Suprapubic skin (tissue), 4 donors: ENCODE data around the gene ITPKB. TPM values are rescaled to one million over a fixed set of nuclear protein-coding genes. Genes with fewer than 3 reads are reported as not detected.
A peak's percentile ranks its signal among the peaks of the same experiment; 100 is the strongest.
"Not testable (repeated sequence)": the region's sequence is repeated elsewhere in the genome, so short reads cannot be mapped to it uniquely, and the experiment has no call there.

Experiments
- DNase-seq, 2 donors: peaks; one replicate each; pipeline ENCODE4 v3.0.0-alpha.2; 2019; ENCODE audit warnings: low spot score in 2 of 2
- H3K27ac ChIP-seq: fragments of 200-600 bp; sonication (generic); one replicate; pipeline ENCODE4 v1.5.1; 2019
- H3K27me3 ChIP-seq: fragments of 200-600 bp; sonication (generic); one replicate; pipeline ENCODE4 v1.5.1; 2019
- H3K36me3 ChIP-seq: fragments of 200-600 bp; sonication (generic); one replicate; pipeline ENCODE4 v1.5.1; 2019
- H3K4me1 ChIP-seq: fragments of 200-600 bp; sonication (generic); one replicate; pipeline ENCODE4 v1.5.1; 2019
- H3K4me3 ChIP-seq: fragments of 200-600 bp; sonication (generic); one replicate; pipeline ENCODE4 v1.5.1; 2019; ENCODE audit warnings: mild to moderate bottlenecking
- H3K9me3 ChIP-seq: fragments of 200-600 bp; sonication (generic); one replicate; pipeline ENCODE4 v1.5.1; 2019
- EP300 ChIP-seq: sonication (generic); formaldehyde crosslinking; IDR thresholded peaks from one replicate; pipeline ENCODE4 v1.6.1; 2017; ENCODE audit warnings: antibody characterized with exemption
- POLR2A ChIP-seq, 2 donors: fragments of 450-650 bp; IDR thresholded peaks; one replicate each; pipeline ENCODE4 v1.6.1; 2017; ENCODE audit warnings: antibody characterized with exemption in 2 of 2, mild to moderate bottlenecking in 2 of 2, moderate library complexity in 2 of 2
- POLR2AphosphoS5 ChIP-seq, 3 donors: sonication (generic); formaldehyde crosslinking; IDR thresholded peaks; one replicate each; pipeline ENCODE4 v1.6.1; 2017; ENCODE audit warnings: antibody characterized with exemption in 3 of 3
- WGBS: methylation state at CpG from one replicate; pipeline ENCODE4 v1.1.5; 2018; 5-methylcytosine and 5-hydroxymethylcytosine counted together
- total RNA-seq, 4 donors: library from RNA; depleted of rRNA; stranded (reverse); fragments of >200 nt; gene quantifications; one replicate each; pipeline ENCODE4 v1.1.0, GENCODE V29; 2016
- TF ChIP-seq, protein P1 (sequence below), 2 donors: fragments of 200-600 bp in 1 of 2; fragments of 450-650 bp in 1 of 2; sonication (generic) in 1 of 2; IDR thresholded peaks; one replicate each; pipeline ENCODE4 v1.5.1; 2016 to 2019; ENCODE audit warnings: antibody characterized with exemption in 2 of 2, mild to moderate bottlenecking in 1 of 2, moderate library complexity in 1 of 2

Gene ITPKB
- total RNA-seq, 4 donors from 2014 or later, result 31.0 to 39.0 (median 35.3) TPM

DNA sequence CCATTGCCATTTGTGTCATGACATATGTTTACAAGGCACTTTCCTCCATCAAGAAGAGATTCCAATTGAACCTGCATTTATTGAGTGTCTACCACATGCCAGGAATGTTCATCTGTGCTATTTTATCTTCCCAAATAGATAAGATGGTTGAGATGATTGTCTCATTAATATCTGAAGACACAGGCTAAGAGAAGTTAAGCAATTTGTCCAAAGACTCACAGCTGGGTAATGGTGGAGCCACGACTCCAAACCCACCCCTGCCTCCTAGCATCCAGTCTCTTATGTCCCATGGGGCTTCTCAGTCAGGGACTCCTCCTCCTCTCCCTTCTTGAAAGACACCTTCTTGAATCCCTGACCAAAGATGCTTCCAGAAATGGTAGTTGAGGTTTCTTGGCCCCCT, 122.4 kb downstream of the ITPKB start:
- no peak for TF ChIP-seq POLR2AphosphoS5 (IDR thresholded peaks at IDR 0.05)
- TF ChIP-seq EP300, result no peak
- TF ChIP-seq, protein P1, sequence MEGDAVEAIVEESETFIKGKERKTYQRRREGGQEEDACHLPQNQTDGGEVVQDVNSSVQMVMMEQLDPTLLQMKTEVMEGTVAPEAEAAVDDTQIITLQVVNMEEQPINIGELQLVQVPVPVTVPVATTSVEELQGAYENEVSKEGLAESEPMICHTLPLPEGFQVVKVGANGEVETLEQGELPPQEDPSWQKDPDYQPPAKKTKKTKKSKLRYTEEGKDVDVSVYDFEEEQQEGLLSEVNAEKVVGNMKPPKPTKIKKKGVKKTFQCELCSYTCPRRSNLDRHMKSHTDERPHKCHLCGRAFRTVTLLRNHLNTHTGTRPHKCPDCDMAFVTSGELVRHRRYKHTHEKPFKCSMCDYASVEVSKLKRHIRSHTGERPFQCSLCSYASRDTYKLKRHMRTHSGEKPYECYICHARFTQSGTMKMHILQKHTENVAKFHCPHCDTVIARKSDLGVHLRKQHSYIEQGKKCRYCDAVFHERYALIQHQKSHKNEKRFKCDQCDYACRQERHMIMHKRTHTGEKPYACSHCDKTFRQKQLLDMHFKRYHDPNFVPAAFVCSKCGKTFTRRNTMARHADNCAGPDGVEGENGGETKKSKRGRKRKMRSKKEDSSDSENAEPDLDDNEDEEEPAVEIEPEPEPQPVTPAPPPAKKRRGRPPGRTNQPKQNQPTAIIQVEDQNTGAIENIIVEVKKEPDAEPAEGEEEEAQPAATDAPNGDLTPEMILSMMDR (IDR thresholded peaks at IDR 0.05), result no peak
- TF ChIP-seq POLR2A (IDR thresholded peaks at IDR 0.05), result no peak
- no peaks in the 10 kb centered on the region for H3K4me1 ChIP-seq
- H3K27ac ChIP-seq, result no peak overlapping the region
- 75% methylated on average over 1 of the region's 1 CpG for WGBS
- no peaks in the 10 kb centered on the region for H3K27me3 ChIP-seq
- DNase-seq, result peak in 1 of 2 donors; percentile 18
- H3K4me3 ChIP-seq, result no peak overlapping the region
- no peaks in the 10 kb centered on the region for H3K36me3 ChIP-seq
- H3K9me3 ChIP-seq, result no peaks in the 10 kb centered on the region

DNA sequence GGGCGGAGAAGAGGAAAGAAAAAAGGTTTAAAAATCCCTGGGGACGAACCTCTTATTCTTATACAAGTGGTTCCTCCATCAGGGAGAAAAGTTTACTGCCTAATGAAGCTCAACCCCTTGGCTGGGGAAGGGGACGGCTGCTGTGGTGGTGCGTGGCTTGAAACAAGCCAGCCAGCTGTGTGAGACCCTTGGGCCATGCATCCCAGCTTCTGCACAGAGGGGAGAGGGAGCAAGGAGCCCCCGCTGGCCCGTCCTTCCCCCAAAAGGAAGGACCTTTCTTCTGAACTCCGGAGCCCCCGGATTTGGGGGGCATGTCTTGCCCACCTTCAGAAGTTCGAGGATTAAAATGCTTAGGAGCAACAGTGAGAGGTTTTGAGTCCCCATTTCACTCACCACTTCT, 123.2 kb downstream of the ITPKB start:
- WGBS, result 85% methylated on average over 9 of the region's 9 CpGs
- TF ChIP-seq POLR2AphosphoS5 (IDR thresholded peaks at IDR 0.05) (no peak), EP300 (no peak), POLR2A (IDR thresholded peaks at IDR 0.05) (no peak)
- TF ChIP-seq, protein P1 (IDR thresholded peaks at IDR 0.05), result no peak
- Histone ChIP-seq H3K36me3 (no peaks in the 10 kb centered on the region), H3K4me1 (no peaks in the 10 kb centered on the region), H3K4me3 (no peak overlapping the region), H3K27me3 (no peaks in the 10 kb centered on the region), H3K27ac (no peak overlapping the region), H3K9me3 (no peaks in the 10 kb centered on the region)
- peak; percentile 26 to 45 for DNase-seq

DNA sequence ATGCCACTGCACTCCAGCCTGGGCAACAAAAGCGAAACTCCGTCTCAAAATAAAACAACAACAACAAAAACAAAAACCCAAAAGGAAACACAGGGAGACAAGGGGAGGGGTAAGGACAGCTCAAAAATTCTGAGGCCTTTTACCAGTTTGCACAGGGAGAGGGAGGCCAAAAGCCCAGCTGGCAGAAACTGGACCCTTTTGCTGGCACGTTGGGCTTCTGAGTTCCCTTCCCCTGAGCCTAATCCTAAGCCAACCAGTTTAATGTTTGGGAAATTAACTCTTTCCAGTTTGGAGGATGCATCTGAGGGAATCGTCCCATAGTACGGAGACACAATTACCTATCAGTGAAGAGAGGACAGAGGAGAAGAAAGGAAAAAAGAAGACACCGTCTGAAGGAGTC, 127.1 kb downstream of the ITPKB start:
- not testable (repeated sequence) for H3K27ac ChIP-seq, H3K4me3 ChIP-seq, H3K27me3 ChIP-seq, H3K9me3 ChIP-seq, DNase-seq, H3K4me1 ChIP-seq, H3K36me3 ChIP-seq
- 82% methylated on average over 6 of the region's 6 CpGs for WGBS

DNA sequence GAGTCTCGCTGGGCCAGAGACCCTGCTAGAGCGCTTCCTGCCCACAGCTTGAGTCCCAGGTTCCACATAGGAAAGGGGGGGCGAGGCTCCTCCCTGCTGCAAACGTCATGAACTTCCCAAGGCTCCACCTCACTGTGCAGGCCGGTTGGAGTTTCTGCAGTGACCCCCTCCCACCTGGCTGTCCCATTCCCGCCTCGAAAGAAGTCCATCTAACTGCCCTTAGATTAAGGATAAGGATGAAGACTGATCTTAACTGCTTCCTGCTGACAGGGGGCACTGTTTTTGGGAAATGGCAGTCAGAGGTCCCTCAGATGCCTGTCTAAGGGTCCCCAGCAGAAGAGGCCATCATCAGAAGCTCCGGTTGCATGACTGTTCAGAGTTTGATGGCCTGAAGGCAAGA, 127.8 kb downstream of the ITPKB start:
- 67% methylated on average over 8 of the region's 8 CpGs for WGBS
- Histone ChIP-seq H3K9me3 (no peaks in the 10 kb centered on the region), H3K36me3 (no peaks in the 10 kb centered on the region), H3K27ac (no peak overlapping the region), H3K27me3 (no peaks in the 10 kb centered on the region), H3K4me3 (no peak overlapping the region), H3K4me1 (peaks cover 11% of the 10 kb centered on the region)
- TF ChIP-seq EP300, result no peak
- no peak for TF ChIP-seq POLR2AphosphoS5 (IDR thresholded peaks at IDR 0.05)
- no peak for TF ChIP-seq POLR2A (IDR thresholded peaks at IDR 0.05)
- TF ChIP-seq, protein P1 (IDR thresholded peaks at IDR 0.05), result no peak
- DNase-seq, result no peak

DNA sequence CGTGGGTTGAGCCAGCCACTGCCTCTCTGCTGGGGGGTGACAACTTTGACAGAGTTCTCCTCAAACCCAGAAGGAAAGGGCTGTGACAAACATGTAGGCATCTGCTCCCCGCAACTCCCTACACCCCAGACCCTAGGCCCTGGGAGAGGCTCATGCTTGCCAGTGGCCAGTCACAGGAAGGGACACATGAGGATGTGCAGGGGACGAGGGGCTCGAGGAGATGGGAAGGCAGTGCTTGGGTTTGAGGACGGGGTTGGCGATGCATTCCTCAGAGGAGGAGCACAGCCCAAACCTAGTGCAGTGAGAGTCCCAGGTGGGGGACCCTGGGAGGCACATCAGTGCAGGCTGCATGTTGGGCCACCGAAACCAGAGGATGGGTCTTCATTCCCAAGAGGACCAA, 128.4 kb downstream of the ITPKB start:
- 89% methylated on average over 7 of the region's 7 CpGs for WGBS
- H3K27me3 ChIP-seq, result no peaks in the 10 kb centered on the region
- no peak overlapping the region for H3K4me3 ChIP-seq
- no peak for DNase-seq
- TF ChIP-seq POLR2A (IDR thresholded peaks at IDR 0.05) (no peak), EP300 (no peak), POLR2AphosphoS5 (IDR thresholded peaks at IDR 0.05) (no peak)
- TF ChIP-seq, protein P1 (IDR thresholded peaks at IDR 0.05), result no peak
- no peak overlapping the region for H3K27ac ChIP-seq
- H3K9me3 ChIP-seq, result no peaks in the 10 kb centered on the region
- H3K36me3 ChIP-seq, result no peaks in the 10 kb centered on the region
- H3K4me1 ChIP-seq, result peaks cover 11% of the 10 kb centered on the region

- Histone ChIP-seq H3K27me3 (no peaks in the 10 kb centered on the region), H3K9me3 (no peaks in the 10 kb centered on the region), H3K4me1 (peaks cover 19% of the 10 kb centered on the region), H3K27ac (no peak overlapping the region), H3K36me3 (no peaks in the 10 kb centered on the region), H3K4me3 (no peak overlapping the region)
- TF ChIP-seq, protein P1 (IDR thresholded peaks at IDR 0.05), result no peak
- no peak for TF ChIP-seq POLR2AphosphoS5 (IDR thresholded peaks at IDR 0.05)
- no peak for DNase-seq
- WGBS, result 69% methylated on average over 10 of the region's 11 CpGs
Measured at GRCh38 chr1:226609836-226610455, 129.1 kb downstream of the ITPKB start.
